ENCODE measurements around the gene CALHM6.

CALHM6 gene

DNA sequence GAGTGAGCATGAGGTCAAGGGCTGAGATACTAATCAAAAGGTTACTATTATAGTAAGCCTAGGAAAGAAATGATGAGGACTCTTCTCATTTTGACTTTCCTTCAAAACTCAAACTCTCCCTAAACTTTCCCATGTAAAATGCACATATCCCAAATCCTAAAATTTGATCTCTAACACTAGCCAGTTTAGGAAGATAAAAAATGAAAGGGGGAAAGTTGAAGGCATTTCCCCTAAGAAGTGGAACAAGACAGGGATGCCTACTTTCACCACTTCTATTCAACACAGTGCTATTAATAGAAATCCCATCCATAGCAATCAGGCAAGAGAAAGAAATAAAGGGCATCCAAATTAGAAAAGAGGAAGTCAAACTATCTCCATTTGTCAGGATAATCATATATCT lies 47.4 kb downstream of the CALHM6 start:
- H3K36me3 ChIP-seq (ENCODE audit: control insufficient read depth, insufficient read depth, low read length) = no peaks in the 10 kb centered on the region
- H3K4me1 ChIP-seq (ENCODE audit: control insufficient read depth, insufficient read depth, low read length, poor library complexity, severe bottlenecking) = no peaks in the 10 kb centered on the region
- H3K9me3 ChIP-seq (ENCODE audit: control insufficient read depth, low read length) = peaks cover 3% of the 10 kb centered on the region
- H3K4me3 ChIP-seq (ENCODE audit: extremely low read depth, insufficient read depth, low read length, poor library complexity, severe bottlenecking) = no peak overlapping the region
- no peak overlapping the region for H3K27ac ChIP-seq (ENCODE audit: low read depth, low read length, severe bottlenecking)

DNA sequence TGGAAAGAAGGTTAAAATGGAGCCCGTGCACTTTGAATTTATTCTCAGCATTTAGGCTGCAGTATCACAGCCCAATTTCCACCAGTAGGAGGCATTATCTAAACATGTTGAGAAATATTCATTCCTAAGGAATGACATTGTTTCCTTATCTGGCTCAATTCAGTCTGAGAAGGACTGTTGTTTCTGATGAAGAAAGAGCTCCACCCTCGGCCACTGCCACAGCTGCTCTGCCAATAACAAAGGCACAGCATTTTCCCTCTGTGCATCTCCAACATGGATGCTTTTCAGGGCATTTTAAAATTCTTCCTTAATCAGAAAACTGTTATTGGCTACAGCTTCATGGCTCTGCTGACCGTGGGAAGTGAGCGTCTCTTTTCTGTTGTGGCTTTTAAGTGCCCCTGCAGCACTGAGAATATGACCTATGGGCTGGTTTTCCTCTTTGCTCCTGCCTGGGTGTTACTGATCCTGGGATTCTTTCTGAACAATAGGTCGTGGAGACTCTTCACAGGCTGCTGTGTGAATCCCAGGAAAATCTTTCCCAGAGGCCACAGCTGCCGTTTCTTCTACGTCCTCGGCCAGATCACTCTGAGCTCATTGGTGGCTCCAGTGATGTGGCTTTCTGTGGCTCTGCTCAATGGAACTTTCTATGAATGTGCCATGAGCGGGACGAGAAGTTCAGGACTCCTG lies 50.4 kb downstream of the CALHM6 start, which contains the start of gene CALHM5:
Gene CALHM5, plus strand, starts transcription at position 216 of the 687 bp plus-strand sequence. Its CDS starts 58 bp downstream, at position 274.
- Histone ChIP-seq H3K4me3 (ENCODE audit: extremely low read depth, insufficient read depth, low read length, poor library complexity, severe bottlenecking) (peak within 1 kb of the TSS; percentile 12), H3K27ac (ENCODE audit: low read depth, low read length, severe bottlenecking) (peak within 1 kb of the TSS; percentile 85), H3K4me1 (ENCODE audit: control insufficient read depth, insufficient read depth, low read length, poor library complexity, severe bottlenecking) (no peaks in the 10 kb centered on the region), H3K36me3 (ENCODE audit: control insufficient read depth, insufficient read depth, low read length) (no peaks in the 10 kb centered on the region), H3K9me3 (ENCODE audit: control insufficient read depth, low read length) (peaks cover 3% of the 10 kb centered on the region)
- WGBS, 2 experiments (ENCODE audit: insufficient coverage in 2 of 2) = 59 to 69% methylated on average over 8 to 9 of the region's 10 CpGs

DNA sequence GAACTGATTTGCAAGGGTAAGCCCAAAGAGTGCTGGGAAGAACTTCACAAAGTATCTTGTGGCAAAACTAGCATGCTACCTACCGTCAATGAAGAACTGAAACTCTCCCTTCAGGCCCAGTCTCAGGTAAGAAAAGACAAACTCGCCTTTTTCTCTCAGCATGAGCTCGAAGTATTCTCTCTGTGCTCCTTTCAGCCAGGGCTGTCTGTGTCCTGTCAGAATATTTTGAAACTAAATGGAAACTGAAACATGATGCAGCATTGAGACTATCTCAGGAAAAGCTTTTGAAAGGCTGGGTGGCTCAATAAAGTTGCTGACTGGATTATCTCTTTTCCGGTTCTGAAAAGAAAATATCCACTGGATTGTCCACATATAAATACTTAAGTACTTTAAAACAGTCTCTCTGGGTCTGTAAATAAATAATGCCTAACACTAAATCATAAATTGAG lies 51.0 kb downstream of the CALHM6 start:
- Histone ChIP-seq H3K36me3 (ENCODE audit: control insufficient read depth, insufficient read depth, low read length) (peaks cover 4% of the 10 kb centered on the region), H3K27ac (ENCODE audit: low read depth, low read length, severe bottlenecking) (peak overlapping the region; percentile 85), H3K4me1 (ENCODE audit: control insufficient read depth, insufficient read depth, low read length, poor library complexity, severe bottlenecking) (no peaks in the 10 kb centered on the region), H3K4me3 (ENCODE audit: extremely low read depth, insufficient read depth, low read length, poor library complexity, severe bottlenecking) (peak overlapping the region; percentile 12), H3K9me3 (ENCODE audit: control insufficient read depth, low read length) (peaks cover 3% of the 10 kb centered on the region)
- 87 to 100% methylated on average over 1 to 3 of the region's 4 CpGs for WGBS, 2 experiments (ENCODE audit: insufficient coverage in 2 of 2)

DNA sequence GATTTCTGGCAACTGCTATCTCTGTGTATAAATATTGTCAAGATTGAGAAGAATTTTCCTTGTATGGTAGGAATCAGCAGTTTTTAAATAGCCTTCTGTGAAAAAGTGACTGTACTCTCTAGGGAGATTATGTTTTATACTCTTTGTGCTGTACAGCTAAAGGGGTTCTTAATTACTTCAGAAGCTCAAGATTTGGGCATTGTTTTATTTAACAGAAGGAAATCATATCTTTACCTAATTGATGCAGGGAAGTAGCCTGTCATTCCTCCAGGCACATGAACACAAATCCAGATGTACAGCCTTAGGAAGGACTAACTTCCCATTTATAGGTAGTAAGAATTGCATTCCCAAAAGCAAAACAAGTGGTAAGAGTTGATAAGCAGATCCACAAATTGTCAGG lies 51.6 kb downstream of the CALHM6 start:
- H3K36me3 ChIP-seq (ENCODE audit: control insufficient read depth, insufficient read depth, low read length) = peaks cover 4% of the 10 kb centered on the region
- no peak overlapping the region for H3K27ac ChIP-seq (ENCODE audit: low read depth, low read length, severe bottlenecking)
- H3K4me1 ChIP-seq (ENCODE audit: control insufficient read depth, insufficient read depth, low read length, poor library complexity, severe bottlenecking) = no peaks in the 10 kb centered on the region
- peaks cover 3% of the 10 kb centered on the region for H3K9me3 ChIP-seq (ENCODE audit: control insufficient read depth, low read length)
- no peak overlapping the region for H3K4me3 ChIP-seq (ENCODE audit: extremely low read depth, insufficient read depth, low read length, poor library complexity, severe bottlenecking)

Data from mesodermal cell (in vitro differentiated cells).